ENCODE measurements around the gene FIZ1.

DNA sequence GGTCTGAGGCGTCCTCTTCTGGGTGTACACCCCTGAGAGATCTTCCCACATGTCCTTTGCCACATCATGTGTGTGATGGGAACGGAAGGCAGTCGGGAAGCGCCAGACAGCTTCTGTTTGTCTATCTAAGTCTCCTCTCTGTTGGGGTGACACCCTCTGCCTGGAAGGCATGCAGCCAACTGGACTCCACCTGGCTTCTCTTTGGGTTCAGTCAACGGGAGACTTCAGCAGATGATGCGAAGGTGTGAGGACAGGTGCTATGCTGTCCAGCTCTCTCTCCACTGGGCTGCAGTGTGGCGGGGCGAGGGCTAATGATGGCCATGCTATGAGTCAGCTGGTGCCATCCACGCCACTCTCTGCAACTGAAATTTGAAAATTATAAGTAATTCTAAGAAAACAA lies 39.6 kb downstream of the FIZ1 start:
- TF ChIP-seq CTCF (IDR thresholded peaks at IDR 0.05; ENCODE audit: poor library complexity, severe bottlenecking) = no peak
- no peak for TF ChIP-seq EP300 (conservative IDR thresholded peaks at IDR 0.05; ENCODE audit: poor library complexity, severe bottlenecking)
- TF ChIP-seq EZH2 (IDR thresholded peaks at IDR 0.05; ENCODE audit: borderline replicate concordance, insufficient read depth, low read length, poor library complexity, severe bottlenecking) = no peak
- no peak for TF ChIP-seq POLR2AphosphoS5 (IDR thresholded peaks at IDR 0.05)
- TF ChIP-seq MXI1 (conservative IDR thresholded peaks at IDR 0.05; ENCODE audit: poor library complexity, severe bottlenecking) = no peak
- TF ChIP-seq, protein P1, sequence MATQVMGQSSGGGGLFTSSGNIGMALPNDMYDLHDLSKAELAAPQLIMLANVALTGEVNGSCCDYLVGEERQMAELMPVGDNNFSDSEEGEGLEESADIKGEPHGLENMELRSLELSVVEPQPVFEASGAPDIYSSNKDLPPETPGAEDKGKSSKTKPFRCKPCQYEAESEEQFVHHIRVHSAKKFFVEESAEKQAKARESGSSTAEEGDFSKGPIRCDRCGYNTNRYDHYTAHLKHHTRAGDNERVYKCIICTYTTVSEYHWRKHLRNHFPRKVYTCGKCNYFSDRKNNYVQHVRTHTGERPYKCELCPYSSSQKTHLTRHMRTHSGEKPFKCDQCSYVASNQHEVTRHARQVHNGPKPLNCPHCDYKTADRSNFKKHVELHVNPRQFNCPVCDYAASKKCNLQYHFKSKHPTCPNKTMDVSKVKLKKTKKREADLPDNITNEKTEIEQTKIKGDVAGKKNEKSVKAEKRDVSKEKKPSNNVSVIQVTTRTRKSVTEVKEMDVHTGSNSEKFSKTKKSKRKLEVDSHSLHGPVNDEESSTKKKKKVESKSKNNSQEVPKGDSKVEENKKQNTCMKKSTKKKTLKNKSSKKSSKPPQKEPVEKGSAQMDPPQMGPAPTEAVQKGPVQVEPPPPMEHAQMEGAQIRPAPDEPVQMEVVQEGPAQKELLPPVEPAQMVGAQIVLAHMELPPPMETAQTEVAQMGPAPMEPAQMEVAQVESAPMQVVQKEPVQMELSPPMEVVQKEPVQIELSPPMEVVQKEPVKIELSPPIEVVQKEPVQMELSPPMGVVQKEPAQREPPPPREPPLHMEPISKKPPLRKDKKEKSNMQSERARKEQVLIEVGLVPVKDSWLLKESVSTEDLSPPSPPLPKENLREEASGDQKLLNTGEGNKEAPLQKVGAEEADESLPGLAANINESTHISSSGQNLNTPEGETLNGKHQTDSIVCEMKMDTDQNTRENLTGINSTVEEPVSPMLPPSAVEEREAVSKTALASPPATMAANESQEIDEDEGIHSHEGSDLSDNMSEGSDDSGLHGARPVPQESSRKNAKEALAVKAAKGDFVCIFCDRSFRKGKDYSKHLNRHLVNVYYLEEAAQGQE (IDR thresholded peaks at IDR 0.05; ENCODE audit: borderline replicate concordance) = no peak
- no peak for TF ChIP-seq RAD21 (conservative IDR thresholded peaks at IDR 0.05)
